Measurements from ENCODE around the gene EXOSC10. TPM values are rescaled to one million over a fixed set of nuclear protein-coding genes. Genes with fewer than 3 reads are reported as not detected.
"Not testable (repeated sequence)": the region's sequence is repeated elsewhere in the genome, so short reads cannot be mapped to it uniquely, and the experiment has no call there.

Gene EXOSC10
- total RNA-seq, 1 donor from 2014 or later = 50.9 TPM

DNA sequence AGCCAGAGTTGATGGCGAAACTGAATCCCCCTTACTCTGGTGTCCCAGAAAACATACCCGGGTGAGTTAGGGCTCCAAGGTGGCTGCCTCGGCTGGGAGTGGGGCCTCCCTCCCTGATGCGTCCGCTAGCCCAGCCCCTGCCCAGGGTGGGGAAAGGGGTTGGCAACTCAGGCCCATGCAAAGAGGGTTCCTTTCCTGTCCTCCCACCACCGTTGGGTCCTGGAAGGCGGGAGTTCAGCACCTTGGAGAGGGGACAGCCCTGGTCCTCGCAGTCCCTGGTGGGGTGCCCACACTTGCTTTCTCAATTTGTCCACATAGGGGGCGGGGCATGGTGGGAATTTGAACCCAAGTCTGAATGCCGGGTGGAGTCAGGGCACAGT is 45.9 kb downstream of the EXOSC10 start:
- ATAC-seq (peak; percentile 15), DNase-seq (no peak)
- Histone ChIP-seq H3K4me1 (peaks cover 3% of the 10 kb centered on the region), H3K9me3 (no peaks in the 10 kb centered on the region), H3K27me3 (no peaks in the 10 kb centered on the region), H3K4me3 (no peak overlapping the region), H3K36me3 (peaks cover 23% of the 10 kb centered on the region), H3K27ac (no peak overlapping the region)
- intact Hi-C loops (cut with DNase I) = no loop called here
- TF ChIP-seq, protein P1, sequence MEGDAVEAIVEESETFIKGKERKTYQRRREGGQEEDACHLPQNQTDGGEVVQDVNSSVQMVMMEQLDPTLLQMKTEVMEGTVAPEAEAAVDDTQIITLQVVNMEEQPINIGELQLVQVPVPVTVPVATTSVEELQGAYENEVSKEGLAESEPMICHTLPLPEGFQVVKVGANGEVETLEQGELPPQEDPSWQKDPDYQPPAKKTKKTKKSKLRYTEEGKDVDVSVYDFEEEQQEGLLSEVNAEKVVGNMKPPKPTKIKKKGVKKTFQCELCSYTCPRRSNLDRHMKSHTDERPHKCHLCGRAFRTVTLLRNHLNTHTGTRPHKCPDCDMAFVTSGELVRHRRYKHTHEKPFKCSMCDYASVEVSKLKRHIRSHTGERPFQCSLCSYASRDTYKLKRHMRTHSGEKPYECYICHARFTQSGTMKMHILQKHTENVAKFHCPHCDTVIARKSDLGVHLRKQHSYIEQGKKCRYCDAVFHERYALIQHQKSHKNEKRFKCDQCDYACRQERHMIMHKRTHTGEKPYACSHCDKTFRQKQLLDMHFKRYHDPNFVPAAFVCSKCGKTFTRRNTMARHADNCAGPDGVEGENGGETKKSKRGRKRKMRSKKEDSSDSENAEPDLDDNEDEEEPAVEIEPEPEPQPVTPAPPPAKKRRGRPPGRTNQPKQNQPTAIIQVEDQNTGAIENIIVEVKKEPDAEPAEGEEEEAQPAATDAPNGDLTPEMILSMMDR (IDR thresholded peaks at IDR 0.05) = no peak

DNA sequence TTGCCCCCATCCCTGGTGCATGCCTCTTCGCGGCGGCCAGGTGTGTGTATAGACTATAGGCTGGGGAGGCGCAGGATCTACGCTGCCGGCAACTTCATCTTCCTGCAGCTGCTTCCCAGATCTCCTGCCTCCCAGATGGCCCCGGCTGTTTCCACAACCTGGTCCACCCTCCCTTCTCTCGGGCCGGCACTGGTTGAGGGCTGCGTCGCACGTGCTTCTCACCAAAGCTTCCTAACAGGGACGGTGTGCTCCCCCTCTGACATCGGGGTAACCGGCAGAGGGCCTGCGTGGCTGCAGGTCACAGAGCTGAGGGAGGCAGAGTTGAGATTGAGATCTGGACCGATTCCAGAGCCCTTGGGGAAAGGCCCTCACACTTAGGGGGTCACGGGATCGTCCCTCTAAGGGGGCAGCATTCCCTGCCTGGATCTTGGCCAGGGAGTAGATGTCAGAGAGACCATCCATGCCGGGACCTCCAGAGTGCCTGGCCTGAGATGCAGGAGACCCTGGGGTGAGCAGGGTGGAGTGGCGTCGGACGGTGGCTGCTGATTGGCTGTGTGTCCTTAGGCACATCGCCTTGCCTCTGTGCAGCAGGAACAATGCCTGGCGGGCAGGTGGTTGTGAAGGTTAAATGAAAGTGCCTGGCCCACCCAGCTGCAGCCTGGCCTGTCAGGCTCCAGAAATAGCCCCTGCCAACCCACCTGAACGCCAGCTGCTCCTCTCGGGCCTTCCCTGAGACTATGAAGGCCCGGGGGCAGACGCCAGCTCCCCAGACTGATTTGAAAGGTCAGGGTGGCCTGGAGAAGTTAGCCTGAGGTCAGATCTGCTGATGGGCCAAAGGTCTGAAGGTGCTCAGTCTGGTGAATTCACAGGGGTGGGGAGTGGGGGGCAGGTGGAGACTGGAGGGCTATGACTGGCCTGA is 46.6 kb downstream of the EXOSC10 start:
- Histone ChIP-seq H3K4me3 (no peak overlapping the region), H3K27ac (no peak overlapping the region), H3K36me3 (peaks cover 23% of the 10 kb centered on the region), H3K9me3 (no peaks in the 10 kb centered on the region), H3K27me3 (no peaks in the 10 kb centered on the region), H3K4me1 (no peaks in the 10 kb centered on the region)
- TF ChIP-seq, protein P1 (IDR thresholded peaks at IDR 0.05) = no peak
- intact Hi-C loops (cut with DNase I) = no loop called here
- no peak for DNase-seq
- ATAC-seq = peak; percentile 19

DNA sequence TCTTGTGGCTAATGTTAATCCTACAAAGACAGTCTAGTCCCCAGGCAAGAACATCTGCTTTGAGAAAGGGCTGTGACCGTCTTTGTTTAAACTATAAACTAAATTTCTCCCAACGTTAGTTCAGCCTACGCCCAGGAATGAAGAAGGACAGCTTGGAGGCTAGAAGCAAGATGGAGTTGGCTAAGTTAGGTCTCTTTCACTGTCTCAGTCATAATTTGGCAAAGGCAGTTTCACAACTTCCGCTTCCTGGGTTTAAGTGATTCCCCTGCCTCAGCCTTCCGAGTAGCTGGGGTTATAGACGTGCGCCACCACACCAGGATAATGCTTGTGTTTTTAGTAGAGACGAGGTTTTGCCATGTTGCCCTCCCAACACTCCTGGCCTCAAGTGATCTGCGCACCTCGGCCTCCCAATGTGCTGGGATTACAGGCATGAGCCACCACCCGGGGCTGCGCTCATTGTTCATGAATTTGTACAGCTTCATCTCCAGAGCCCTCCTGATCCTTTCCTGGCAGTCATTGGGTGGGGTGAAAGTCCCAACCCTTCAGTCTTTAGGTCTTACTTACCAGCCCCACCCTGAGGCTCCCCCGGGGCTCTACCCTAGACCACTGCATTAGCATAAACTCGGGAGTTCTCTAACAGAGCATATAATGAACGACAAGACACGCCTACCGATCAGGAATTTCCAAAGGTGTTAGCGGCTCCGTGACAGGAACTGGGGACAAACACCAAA is 47.7 kb downstream of the EXOSC10 start:
- Histone ChIP-seq H3K36me3 (peaks cover 19% of the 10 kb centered on the region), H3K27me3 (no peaks in the 10 kb centered on the region), H3K4me3 (no peak overlapping the region), H3K4me1 (no peaks in the 10 kb centered on the region), H3K27ac (no peak overlapping the region), H3K9me3 (no peaks in the 10 kb centered on the region)
- intact Hi-C loops (cut with DNase I) = no loop called here
- no peak for ATAC-seq
- TF ChIP-seq, protein P1 (IDR thresholded peaks at IDR 0.05) = no peak
- DNase-seq = peak; percentile 33

DNA sequence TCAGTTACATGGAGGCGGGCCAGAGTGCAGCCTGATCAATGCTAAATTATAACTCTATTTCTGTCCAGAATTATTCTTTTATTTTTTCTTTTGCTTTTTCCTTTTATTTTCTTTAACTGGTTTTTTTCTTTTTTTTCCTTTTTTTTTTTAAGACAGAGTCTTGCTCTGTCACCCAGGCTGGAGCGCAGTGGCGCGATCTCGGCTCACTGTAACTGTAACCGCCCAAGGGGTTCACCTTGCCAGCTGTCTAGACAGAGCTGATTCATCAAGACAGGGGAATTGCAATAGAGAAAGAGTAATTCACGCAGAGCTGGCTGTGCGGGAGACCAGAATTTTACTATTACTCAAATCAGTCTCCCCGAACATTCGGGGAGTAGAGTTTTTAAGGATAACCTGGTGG is 48.5 kb downstream of the EXOSC10 start:
- H3K4me1 ChIP-seq; intact Hi-C loops (cut with DNase I); DNase-seq; H3K27ac ChIP-seq; ATAC-seq; H3K27me3 ChIP-seq; H3K9me3 ChIP-seq; H3K4me3 ChIP-seq: not testable (repeated sequence)
- H3K36me3 ChIP-seq = peaks cover 11% of the 10 kb centered on the region

DNA sequence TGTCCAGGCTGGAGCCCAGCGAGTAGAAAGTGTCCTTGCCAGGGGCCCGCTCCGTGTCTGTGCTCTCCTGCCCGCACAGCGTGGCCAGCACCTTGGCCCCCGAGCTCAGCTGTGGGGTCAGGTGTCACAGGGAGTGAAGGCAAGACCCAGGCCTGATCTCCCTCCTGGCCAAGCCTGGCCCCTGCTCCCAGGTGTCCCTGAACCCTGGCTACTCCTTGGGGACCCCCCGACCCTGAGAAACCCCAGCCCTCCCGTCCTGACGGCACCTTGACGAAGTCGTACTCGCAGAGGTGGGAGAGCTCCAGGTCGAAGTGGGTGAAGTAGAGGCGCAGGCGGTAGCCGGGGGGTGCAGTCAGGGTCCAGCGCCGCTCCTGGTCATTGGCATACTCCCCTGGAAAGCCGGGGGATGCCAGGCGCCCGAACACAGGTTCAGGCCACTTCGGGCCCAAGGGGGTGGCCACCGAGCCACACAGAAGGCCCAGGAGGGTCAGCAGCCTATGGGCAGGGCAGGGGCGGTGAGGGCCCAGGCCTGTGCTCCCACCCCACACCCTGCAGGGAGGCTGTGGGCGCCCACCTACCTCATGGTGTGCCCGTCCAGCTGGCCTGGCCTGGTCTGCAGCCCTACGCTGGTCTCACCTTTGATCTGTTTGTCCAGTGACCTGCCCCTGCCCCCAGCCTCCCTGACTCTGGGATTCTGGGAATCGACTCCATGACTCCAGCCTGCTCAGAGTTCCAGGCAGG is 52.9 kb downstream of the EXOSC10 start, which contains the start of gene MASP2:
Gene MASP2 (minus strand): TSS at position 615 of the 741 bp plus-strand sequence. CDS start 32 bp downstream, at position 583.
- TF ChIP-seq, protein P1 (IDR thresholded peaks at IDR 0.05) = no peak
- H3K27me3 ChIP-seq = no peaks in the 10 kb centered on the region

More for the DNA sequence above, 52.9 kb downstream of the EXOSC10 start, which contains the start of gene MASP2:
- Histone ChIP-seq H3K36me3 (no peaks in the 10 kb centered on the region), H3K27ac (no peak within 1 kb of the TSS), H3K4me3 (no peak within 1 kb of the TSS), H3K4me1 (no peaks in the 10 kb centered on the region), H3K9me3 (no peaks in the 10 kb centered on the region)
- peak; percentile 57 for DNase-seq
- intact Hi-C loops (cut with DNase I) = no loop called here
- peak; percentile 24 for ATAC-seq
